GM21529 (cell line): Measurements from ENCODE around the gene CACNB2.

Experiments
- ATAC-seq: cut with Tn5 transposase; IDR thresholded peaks from one replicate; pipeline ENCODE4 v1.9.1; 2021; ENCODE audit not compliant: unreplicated experiment

The CACNB2 gene

GRCh38 chr10:18278181-18278580, 138.0 kb downstream of the CACNB2 start:
- ATAC-seq = no peak

DNA sequence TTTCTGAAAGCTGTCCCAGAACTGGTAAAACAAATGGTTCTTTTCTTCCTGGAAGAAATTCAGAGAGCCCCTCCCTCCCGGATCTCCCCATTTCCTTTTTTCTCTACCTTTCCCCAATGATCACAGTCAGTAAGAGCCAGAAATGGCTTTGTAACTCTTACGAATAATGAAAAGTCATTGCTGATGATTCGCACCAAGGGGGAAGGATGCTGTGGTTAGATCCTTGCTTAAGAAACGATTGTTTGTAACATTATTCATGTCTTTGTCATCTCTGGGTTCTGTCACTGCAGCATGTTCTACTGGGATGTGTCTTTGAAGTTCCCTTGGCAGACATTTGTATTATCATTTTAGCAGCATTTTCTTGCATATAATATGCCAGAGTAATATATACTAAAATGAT, 138.9 kb downstream of the CACNB2 start:
- ATAC-seq = no peak

DNA sequence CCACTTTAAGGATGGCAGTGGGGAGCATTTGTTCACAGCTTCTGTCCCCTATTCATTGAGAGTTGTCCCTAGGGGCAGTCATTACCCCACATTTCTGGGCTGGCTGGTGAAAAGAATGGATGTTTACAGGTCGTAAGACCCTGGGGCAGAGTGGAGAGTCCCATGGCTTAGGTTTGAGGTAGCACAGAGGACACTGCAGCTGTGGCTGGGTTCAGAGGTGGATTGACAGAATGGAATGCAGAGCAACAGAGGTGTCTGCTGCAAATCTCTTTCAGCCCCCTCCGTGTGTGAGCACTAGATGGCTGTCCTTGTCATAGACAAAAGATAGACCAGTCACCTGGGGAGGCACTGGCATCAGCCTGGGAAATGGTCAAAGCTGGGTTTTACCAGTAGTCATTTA, 141.9 kb downstream of the CACNB2 start:
- no peak for ATAC-seq

GRCh38 chr10:18290651-18291313, 150.6 kb downstream of the CACNB2 start:
- no peak for ATAC-seq

DNA sequence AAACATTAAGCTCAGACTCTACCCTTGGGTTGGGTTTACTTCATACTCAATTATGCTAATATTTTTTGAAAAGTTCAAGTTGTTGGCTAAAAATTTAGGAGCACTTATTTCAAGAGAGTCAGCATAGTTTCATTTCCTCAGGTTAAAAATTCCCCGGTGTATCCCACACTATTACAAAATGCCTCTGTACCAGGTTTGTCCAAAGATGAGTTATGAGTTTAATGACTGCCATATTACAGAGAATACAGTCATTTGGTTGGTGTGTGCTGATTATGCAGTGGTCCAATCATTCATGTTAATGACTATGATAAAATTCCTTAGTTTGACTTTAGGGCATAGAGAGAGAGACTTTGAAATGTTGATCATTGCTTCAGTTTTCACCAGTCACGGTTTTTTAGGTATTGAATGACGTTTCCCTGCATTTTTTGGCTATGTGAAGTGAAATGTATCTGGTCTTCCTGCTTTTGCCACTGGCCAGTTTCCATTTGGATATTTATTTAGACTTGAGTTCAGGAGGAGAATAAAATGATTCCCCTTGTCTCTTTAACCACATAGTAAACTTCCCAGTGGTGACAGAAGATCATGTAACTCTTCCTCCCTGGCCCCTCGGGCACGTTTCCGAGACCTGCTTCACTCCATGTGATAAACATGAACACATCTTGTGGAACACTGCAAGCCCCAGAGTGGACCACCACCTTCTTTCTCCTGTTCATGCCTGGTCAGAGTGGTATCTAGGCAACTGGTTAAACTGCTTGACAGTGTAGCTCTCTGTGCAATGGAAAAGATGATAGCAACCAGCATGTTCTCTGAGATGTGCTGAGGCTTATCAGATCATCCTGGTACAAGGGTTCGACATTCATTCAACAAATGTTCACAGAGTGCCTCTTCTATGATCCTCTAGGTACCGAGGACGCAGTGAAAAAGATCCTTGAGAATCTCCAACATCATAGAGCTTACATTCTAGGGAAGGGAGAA, 153.6 kb downstream of the CACNB2 start:
- ATAC-seq = peak; percentile 73

DNA sequence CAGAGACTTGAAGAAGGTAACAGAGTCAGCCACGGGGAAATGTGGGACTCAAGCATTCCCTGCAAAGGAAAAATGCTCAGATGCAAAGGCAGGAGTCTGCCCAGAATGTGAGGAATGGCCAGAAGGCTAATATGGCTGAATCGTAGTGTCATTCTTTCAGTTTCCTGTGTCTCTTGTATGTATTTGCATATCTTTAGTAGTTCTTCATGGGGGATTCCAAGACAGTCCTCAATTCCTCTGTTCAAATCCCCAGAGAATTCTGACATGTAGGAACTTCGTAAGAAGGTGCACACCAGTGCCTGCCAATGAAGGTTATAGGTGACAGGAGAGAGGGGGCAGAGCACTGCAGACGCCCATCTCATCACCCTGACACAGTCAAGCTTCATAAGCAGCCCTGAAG, 154.4 kb downstream of the CACNB2 start:
- no peak for ATAC-seq

DNA sequence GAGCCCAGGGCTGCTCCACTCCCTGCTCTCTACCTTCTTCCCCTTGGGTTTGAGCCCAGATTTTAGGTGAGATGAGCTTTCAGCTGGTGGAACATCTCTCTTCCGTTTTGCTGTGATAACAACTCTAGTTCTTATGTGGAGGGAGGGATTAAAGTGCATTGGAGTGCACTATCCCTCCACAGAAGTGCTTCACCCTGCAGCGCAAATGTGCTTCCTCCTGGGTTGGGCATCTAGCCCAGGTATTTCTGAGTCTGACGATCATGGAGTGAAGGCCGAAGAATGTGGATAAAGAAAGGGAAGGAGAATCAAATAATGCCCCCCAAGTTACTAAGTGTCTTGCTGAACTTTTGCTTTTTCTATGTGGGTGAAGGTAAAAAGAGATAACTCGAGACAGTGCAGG, 157.4 kb downstream of the CACNB2 start:
- no peak for ATAC-seq

DNA sequence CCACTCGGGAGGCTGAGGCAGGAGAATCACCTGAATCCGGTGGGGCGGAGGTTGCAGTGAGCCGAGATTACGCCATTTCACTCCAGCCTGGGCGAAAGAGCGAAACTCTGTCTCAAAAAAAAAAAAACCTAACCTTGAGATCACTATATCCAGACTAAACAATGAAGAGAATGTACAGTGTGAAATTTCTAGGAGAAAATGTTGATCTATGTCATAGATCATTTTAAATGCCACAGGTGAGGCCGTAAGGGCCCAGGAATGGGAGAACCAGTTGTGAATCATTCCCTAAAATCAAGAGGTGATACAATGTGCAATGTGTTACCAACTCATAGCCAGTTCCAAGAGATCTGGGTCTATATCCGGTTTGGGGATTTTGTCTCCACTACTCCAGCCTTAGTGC, 158.0 kb downstream of the CACNB2 start:
- ATAC-seq = no peak

GRCh38 chr10:18303851-18304801, 163.9 kb downstream of the CACNB2 start:
- no peak for ATAC-seq

GRCh38 chr10:18306031-18306430, 165.8 kb downstream of the CACNB2 start:
- no peak for ATAC-seq

DNA sequence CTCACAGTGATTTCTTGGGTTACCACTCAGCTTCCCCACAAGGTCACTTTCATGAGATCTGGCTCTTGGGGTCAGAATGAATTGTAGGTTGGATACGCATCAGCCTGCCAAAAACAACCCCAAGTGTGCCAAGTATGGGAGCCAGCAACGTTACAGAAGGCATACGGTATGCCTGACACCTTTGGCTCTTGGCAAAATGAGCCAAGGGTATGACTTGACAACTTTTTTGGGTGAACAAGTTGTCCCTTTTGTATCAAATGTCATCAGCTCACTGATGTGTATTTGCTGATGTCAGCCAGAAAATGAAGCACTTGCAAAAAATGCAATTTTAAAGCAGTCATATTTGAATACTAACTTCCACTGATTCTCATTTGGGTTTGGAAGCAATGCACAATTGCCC, 168.4 kb downstream of the CACNB2 start:
- no peak for ATAC-seq

GRCh38 chr10:18310761-18311160, 170.5 kb downstream of the CACNB2 start:
- ATAC-seq = no peak

GRCh38 chr10:18312374-18313139, 172.3 kb downstream of the CACNB2 start:
- ATAC-seq = peak; percentile 91

DNA sequence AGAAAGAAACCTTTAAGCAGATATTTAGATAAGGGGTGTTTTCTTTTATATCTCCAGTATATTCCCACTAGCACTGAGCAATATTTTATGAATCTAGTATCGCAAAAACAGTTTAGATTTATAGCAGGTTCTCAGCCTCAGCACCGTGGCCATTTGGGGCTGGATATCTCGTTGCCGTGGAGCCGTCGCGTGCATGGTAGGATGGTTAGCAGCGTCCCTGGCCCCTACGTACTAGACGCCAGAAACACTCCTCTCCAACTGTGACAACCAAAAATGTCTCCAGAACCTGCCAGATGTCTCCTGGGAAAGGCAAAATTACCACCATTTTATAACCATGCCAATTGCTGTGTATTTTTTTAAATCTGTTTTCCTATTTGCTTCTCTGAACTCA, 172.9 kb downstream of the CACNB2 start:
- no peak for ATAC-seq

DNA sequence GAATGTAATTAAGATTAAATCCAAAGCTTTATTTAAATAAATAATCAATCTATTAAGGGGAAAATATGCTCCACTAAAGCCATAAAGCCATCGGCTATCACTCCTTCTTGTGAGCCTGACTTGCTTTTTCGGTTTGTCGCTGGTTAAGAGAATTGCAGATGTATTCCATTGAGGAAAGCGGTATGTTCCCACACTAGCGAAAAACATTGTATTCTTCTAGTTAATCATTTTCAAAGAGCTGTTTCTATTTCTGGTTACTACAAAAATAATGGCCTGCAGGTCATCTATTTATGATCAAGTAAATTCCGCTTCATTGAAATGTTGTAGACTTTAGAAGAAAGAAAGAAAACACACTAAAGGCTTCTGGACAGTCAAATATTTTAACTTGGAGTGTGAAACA, 173.4 kb downstream of the CACNB2 start:
- no peak for ATAC-seq

DNA sequence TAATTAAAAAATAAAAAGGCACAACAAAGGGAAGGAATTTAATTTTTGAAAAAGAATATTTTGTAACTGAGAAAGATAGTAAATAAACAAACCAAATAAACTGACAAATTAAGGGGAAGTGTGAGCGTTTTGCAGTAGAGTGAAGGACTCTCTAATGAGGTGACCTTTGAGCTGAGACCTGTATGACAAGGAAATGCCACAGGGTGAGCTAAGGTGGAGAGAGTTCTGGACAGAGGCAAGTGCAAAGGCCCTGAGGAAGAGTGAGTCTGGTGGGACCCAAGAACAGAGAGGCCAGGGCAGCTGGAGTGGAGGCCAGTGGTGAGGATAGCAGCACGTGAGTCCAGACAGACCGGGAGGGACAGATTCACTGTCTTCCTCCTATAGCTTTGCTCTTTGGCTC, 179.4 kb downstream of the CACNB2 start:
- ATAC-seq = no peak

GRCh38 chr10:18321371-18321770, 181.1 kb downstream of the CACNB2 start:
- ATAC-seq = no peak

GRCh38 chr10:18323916-18324315, 183.7 kb downstream of the CACNB2 start:
- no peak for ATAC-seq

- no peak for ATAC-seq
These were observed 185.2 kb downstream of the CACNB2 start for GRCh38 chr10:18325410-18325809.

DNA sequence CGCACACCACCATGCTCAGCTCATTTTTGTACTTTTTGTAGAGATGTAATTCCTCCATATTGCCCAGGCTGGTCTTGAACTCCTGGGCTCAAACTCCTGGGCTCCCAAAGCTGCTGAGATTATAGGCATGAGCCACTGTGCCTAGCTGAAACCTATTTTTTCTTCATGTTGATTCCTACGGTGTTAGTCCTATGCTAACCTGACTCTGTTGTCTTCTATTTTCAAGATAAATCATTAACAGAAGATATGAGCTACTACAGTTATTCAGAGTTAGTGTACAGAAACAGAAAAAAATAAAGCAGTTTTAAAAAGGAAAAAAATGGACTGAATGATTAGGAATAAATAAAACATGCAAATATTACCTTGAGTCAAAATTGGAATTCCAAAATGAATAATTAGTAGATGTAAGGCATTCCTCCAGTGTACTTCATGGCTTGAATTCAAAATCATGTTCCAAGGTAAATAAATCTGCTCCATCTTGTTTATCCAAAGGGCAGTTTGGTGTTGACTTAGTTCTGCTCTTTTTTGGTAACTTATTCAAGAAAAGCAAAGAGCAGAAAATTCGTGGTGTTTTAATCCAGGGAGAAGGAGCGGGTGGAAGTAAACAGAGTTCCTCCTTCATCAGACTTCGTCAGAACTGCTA, 185.8 kb downstream of the CACNB2 start:
- no peak for ATAC-seq
